Glutamatergic neuron (in vitro differentiated cells): ENCODE data around the gene TRPM2. TPM values are rescaled to one million over a fixed set of nuclear protein-coding genes. Genes with fewer than 3 reads are reported as not detected.
"Not testable (repeated sequence)": the region's sequence is repeated elsewhere in the genome, so short reads cannot be mapped to it uniquely, and the experiment has no call there.

Source experiments
- DNase-seq: peaks from one replicate; pipeline ENCODE4 v3.0.0; 2022
- H3K27ac Mint-ChIP-seq: one replicate; pipeline ENCODE4 v1.8.0; 2020; ENCODE audit warnings: mild to moderate bottlenecking, mixed read lengths, inconsistent platforms; ENCODE audit not compliant: unreplicated experiment
- H3K27me3 Mint-ChIP-seq: one replicate; pipeline ENCODE4 v1.8.0; 2020; ENCODE audit warnings: mild to moderate bottlenecking, moderate library complexity, mixed read lengths, inconsistent platforms; ENCODE audit not compliant: unreplicated experiment
- H3K36me3 Mint-ChIP-seq: one replicate; pipeline ENCODE4 v1.8.0; 2020; ENCODE audit warnings: mild to moderate bottlenecking, mixed read lengths, inconsistent platforms; ENCODE audit not compliant: unreplicated experiment
- H3K4me1 Mint-ChIP-seq: one replicate; pipeline ENCODE4 v1.8.0; 2020; ENCODE audit warnings: mild to moderate bottlenecking, low read depth, mixed read lengths, inconsistent platforms; ENCODE audit not compliant: unreplicated experiment
- H3K4me3 Mint-ChIP-seq: one replicate; pipeline ENCODE4 v1.8.0; 2020; ENCODE audit warnings: mild to moderate bottlenecking, mixed read lengths, inconsistent platforms; ENCODE audit not compliant: unreplicated experiment
- H3K9me3 Mint-ChIP-seq: one replicate; pipeline ENCODE4 v1.8.0; 2020; ENCODE audit warnings: mild to moderate bottlenecking, moderate library complexity, mixed read lengths, inconsistent platforms; ENCODE audit not compliant: unreplicated experiment
- total RNA-seq: library from RNA; stranded (reverse); fragmentation: NEBNext Ultra II Directional; extraction: Animal tissue kit (Norgen Biotek cat#: 25700); gene quantifications from one replicate; pipeline ENCODE4 v1.2.1, GENCODE V29; 2021; ENCODE audit not compliant: unreplicated experiment
- TF ChIP-seq, protein P1 (sequence below): fragments of 200-600 bp; sonication (generic); IDR thresholded peaks from one replicate; pipeline ENCODE4 v1.5.0; 2021; ENCODE audit not compliant: partially characterized antibody, unreplicated experiment

TRPM2 gene
- total RNA-seq, 1 donor from 2014 or later, result not detected

DNA sequence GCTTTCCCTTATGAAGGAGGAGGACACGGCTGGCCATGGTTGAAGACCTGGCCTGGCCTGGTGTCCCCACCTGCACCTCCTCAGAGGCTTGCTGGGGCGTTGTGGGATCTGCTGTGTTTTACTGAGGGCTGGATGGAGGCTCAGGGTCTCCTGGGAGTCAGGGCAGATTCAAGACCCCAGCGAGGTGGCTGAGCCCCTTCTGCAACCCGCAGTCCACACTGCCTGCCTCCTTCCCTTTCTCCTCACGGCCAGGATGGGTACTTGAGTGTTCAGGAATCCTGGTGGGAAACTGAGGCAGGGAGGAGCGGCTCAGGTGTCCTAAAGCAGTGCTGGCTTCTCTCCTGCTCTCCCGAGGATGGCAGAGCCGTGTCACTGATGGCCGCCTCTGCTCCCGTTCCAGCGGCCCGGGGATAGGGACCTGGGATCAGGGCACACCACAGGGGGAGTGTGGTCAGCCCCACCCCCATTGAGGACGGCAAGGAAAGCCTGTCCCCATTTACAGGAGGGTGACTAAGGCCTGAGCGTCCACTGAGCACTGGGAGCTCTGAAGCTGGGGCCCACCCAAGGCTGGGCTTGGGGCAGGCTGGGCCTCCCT is 47.5 kb downstream of the TRPM2 start:
- Mint-ChIP-seq H3K36me3 (no peaks in the 10 kb centered on the region), H3K27ac (no peak overlapping the region), H3K27me3 (peaks cover 5% of the 10 kb centered on the region), H3K9me3 (no peaks in the 10 kb centered on the region), H3K4me1 (no peaks in the 10 kb centered on the region), H3K4me3 (no peak overlapping the region)
- TF ChIP-seq, protein P1, sequence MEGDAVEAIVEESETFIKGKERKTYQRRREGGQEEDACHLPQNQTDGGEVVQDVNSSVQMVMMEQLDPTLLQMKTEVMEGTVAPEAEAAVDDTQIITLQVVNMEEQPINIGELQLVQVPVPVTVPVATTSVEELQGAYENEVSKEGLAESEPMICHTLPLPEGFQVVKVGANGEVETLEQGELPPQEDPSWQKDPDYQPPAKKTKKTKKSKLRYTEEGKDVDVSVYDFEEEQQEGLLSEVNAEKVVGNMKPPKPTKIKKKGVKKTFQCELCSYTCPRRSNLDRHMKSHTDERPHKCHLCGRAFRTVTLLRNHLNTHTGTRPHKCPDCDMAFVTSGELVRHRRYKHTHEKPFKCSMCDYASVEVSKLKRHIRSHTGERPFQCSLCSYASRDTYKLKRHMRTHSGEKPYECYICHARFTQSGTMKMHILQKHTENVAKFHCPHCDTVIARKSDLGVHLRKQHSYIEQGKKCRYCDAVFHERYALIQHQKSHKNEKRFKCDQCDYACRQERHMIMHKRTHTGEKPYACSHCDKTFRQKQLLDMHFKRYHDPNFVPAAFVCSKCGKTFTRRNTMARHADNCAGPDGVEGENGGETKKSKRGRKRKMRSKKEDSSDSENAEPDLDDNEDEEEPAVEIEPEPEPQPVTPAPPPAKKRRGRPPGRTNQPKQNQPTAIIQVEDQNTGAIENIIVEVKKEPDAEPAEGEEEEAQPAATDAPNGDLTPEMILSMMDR, result no peak
- no peak for DNase-seq

GRCh38 chr21:44401386-44402160 is 48.2 kb downstream of the TRPM2 start:
- Mint-ChIP-seq H3K27me3 (peaks cover 7% of the 10 kb centered on the region), H3K9me3 (no peaks in the 10 kb centered on the region), H3K27ac (no peak overlapping the region), H3K4me1 (no peaks in the 10 kb centered on the region), H3K4me3 (no peak overlapping the region), H3K36me3 (no peaks in the 10 kb centered on the region)
- DNase-seq, result no peak
- TF ChIP-seq, protein P1, result no peak

GRCh38 chr21:44402323-44403105 is 49.1 kb downstream of the TRPM2 start:
- peaks cover 2% of the 10 kb centered on the region for H3K9me3 Mint-ChIP-seq
- H3K4me3 Mint-ChIP-seq, result no peak overlapping the region
- no peak for DNase-seq
- no peaks in the 10 kb centered on the region for H3K36me3 Mint-ChIP-seq
- no peaks in the 10 kb centered on the region for H3K4me1 Mint-ChIP-seq
- no peak overlapping the region for H3K27ac Mint-ChIP-seq
- TF ChIP-seq, protein P1, result no peak
- peaks cover 8% of the 10 kb centered on the region for H3K27me3 Mint-ChIP-seq

DNA sequence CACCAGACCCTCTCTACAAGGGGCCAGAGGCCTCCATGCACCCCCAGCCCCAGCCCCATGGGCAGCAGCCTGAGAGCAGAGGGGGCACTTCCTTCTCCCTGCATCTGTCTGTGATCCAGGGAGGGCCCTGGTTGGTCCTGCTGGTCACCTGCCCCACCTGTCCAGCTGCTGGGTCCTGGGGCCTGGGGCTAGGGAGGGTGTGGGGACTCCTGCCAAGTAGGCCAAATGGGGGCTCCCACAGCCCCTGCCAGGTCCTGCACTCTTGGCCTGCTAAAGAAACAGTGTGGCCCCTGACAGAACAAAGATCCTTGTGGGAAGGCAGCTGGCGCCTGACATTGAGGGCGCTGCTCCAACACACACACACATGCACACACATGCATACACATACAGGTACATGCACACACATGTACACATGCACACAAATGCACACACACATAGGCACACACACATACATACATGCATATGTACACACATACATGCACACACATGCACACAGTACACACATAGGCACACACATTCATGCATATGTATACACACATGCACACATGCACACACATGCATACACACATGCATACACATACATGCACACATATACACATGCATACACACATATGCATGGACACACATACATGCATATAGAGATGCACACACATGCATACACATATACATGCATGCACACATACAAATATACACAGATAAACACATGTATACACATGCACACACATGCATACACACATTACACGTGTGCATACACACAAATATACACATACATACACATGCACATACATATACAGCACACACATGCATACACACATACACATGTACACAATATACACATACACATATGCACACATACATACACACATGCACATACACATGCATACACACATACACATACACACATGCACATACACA is 49.9 kb downstream of the TRPM2 start:
- H3K36me3 Mint-ChIP-seq, result no peaks in the 10 kb centered on the region
- no peak for DNase-seq
- TF ChIP-seq, protein P1, result no peak
- H3K4me1 Mint-ChIP-seq, result no peaks in the 10 kb centered on the region
- peaks cover 2% of the 10 kb centered on the region for H3K9me3 Mint-ChIP-seq
- no peak overlapping the region for H3K27ac Mint-ChIP-seq
- H3K4me3 Mint-ChIP-seq, result no peak overlapping the region
- H3K27me3 Mint-ChIP-seq, result peaks cover 7% of the 10 kb centered on the region

- not testable (repeated sequence) for DNase-seq, H3K36me3 Mint-ChIP-seq, H3K9me3 Mint-ChIP-seq, H3K4me1 Mint-ChIP-seq, H3K4me3 Mint-ChIP-seq, H3K27me3 Mint-ChIP-seq, H3K27ac Mint-ChIP-seq
Observed at GRCh38 chr21:44404482-44404881, 51.1 kb downstream of the TRPM2 start.
